GM12878 (cell line): Measurements from ENCODE around the gene DOCK9. TPM values are rescaled to one million over a fixed set of nuclear protein-coding genes. Genes with fewer than 3 reads are reported as not detected.

Experiments used
- ATAC-seq: fragments of 200-7000 bp; cut with Tn5 transposase; 3 replicates; pipeline ENCODE4 v1.9.1; 2020; ENCODE audit warnings: mild to moderate bottlenecking, moderate library complexity
- BruUV-seq: library from RNA; stranded (reverse); fragments of 400-500 nt; replicated peaks from 2 replicates; lab custom pipeline; 2021; lab: Mats Ljungman, UMichigan
- CTCF ChIA-PET: fragments of 300-600 bp; sonication (Branson Sonifier 250); formaldehyde crosslinking; extraction: SDS; loops from one replicate; lab custom pipeline; 2021; ENCODE audit warnings: inconsistent platforms; lab: Yijun Ruan, JAX
- POLR2A ChIA-PET: fragments of 350-600 bp; formaldehyde crosslinking; extraction: SDS; loops from one replicate; lab custom pipeline; 2021; ENCODE audit warnings: inconsistent platforms; lab: Charles Lee
- RAD21 ChIA-PET: fragments of 300-600 bp; sonication (Branson Sonifier 250); formaldehyde crosslinking; loops from one replicate; lab custom pipeline; 2023; ENCODE audit warnings: antibody characterized with exemption; ENCODE audit not compliant: unreplicated experiment; lab: Charles Lee
- SMC1A ChIA-PET: fragments of 300-600 bp; sonication (Branson Sonifier 250); formaldehyde crosslinking; loops from one replicate; lab custom pipeline; 2023; ENCODE audit not compliant: unreplicated experiment, uncharacterized antibody; lab: Charles Lee
- DNase-seq: peaks from one replicate; pipeline ENCODE4 v3.0.0-alpha.2; 2011; ENCODE audit warnings: low read depth, low spot score
- FAIRE-seq: peaks from 3 replicates; lab custom pipeline; 2011; peaks lifted over from hg19 to GRCh38; lab: Jason Lieb, UNC
- H2AFZ ChIP-seq: 2 replicates; pipeline ENCODE4 v1.6.0; 2011; ENCODE audit warnings: low read depth, low read length, control low read depth; ENCODE audit not compliant: control insufficient read depth
- H3K27ac ChIP-seq: 2 replicates; pipeline ENCODE4 v1.5.1; 2011; ENCODE audit warnings: control low read depth; ENCODE audit not compliant: control insufficient read depth, insufficient read depth
- H3K27me3 ChIP-seq, 2 experiments: replicated peaks in 1 of 2; 2 replicates each; pipeline versions ENCODE4 v1.6.0 to v1.6.1; 2011; ENCODE audit warnings: low read length in 1 of 2; ENCODE audit not compliant: control insufficient read depth in 2 of 2, insufficient read depth in 2 of 2
- H3K36me3 ChIP-seq, 2 experiments: 2 replicates each; pipeline ENCODE4 v1.5.1; 2011; ENCODE audit warnings: low read length in 1 of 2; ENCODE audit not compliant: control insufficient read depth in 2 of 2, insufficient read depth in 2 of 2
- H3K4me1 ChIP-seq: 2 replicates; pipeline ENCODE4 v1.6.1; 2011; ENCODE audit warnings: mild to moderate bottlenecking, low read length, moderate library complexity, mixed read lengths; ENCODE audit not compliant: control insufficient read depth, insufficient read depth
- H3K4me2 ChIP-seq: 2 replicates; pipeline ENCODE4 v1.6.0; 2011; ENCODE audit warnings: control low read depth; ENCODE audit not compliant: control insufficient read depth, insufficient read depth
- H3K4me3 ChIP-seq: fragments of 200-600 bp; sonication (generic); 2 replicates; pipeline ENCODE4 v1.5.1; 2016
- H3K79me2 ChIP-seq: 2 replicates; pipeline ENCODE4 v1.6.0; 2011; ENCODE audit warnings: low read length; ENCODE audit not compliant: control insufficient read depth, insufficient read depth
- H3K9ac ChIP-seq: 2 replicates; pipeline ENCODE4 v1.8.0; 2011; ENCODE audit warnings: low read length, control low read depth, mixed read lengths; ENCODE audit not compliant: control insufficient read depth, insufficient read depth
- H3K9me3 ChIP-seq: replicated peaks from 3 replicates; pipeline ENCODE4 v1.5.1; 2011; ENCODE audit warnings: mild to moderate bottlenecking, low read length; ENCODE audit not compliant: control insufficient read depth, insufficient read depth
- H4K20me1 ChIP-seq: 2 replicates; pipeline ENCODE4 v1.6.0; 2011; ENCODE audit not compliant: control insufficient read depth, insufficient read depth
- BACH1 ChIP-seq: fragments of 450-650 bp; IDR thresholded peaks from 2 replicates; pipeline ENCODE4 v1.6.1; 2017; ENCODE audit warnings: mild to moderate bottlenecking, borderline replicate concordance
- HDAC2 ChIP-seq: fragments of 200-600 bp; sonication (generic); IDR thresholded peaks from 2 replicates; pipeline ENCODE4 v1.6.1; 2017
- MLLT1 ChIP-seq: fragments of 450-650 bp; IDR thresholded peaks from 2 replicates; pipeline ENCODE4 v1.6.1; 2016; ENCODE audit warnings: mild to moderate bottlenecking
- NR2C1 ChIP-seq: fragments of 450-650 bp; IDR thresholded peaks from 2 replicates; pipeline ENCODE4 v1.6.1; 2017; ENCODE audit warnings: antibody characterized with exemption, mild to moderate bottlenecking, moderate library complexity
- NRF1 ChIP-seq: conservative IDR thresholded peaks from 2 replicates; pipeline ENCODE4 v1.6.1; 2011; ENCODE audit warnings: mild to moderate bottlenecking, low read depth, low read length, improper control_type of control experiment
- SREBF1 ChIP-seq: IDR thresholded peaks from 2 replicates; pipeline ENCODE4 v1.6.1; 2012; ENCODE audit warnings: mild to moderate bottlenecking, low read length
- SUZ12 ChIP-seq: fragments of 200-600 bp; sonication (generic); IDR thresholded peaks from one replicate; pipeline ENCODE4 v1.6.1; 2018; ENCODE audit warnings: antibody characterized with exemption, mild to moderate bottlenecking; ENCODE audit not compliant: unreplicated experiment
- WGBS: methylation state at CpG from one replicate; pipeline ENCODE4 v1.1.6; 2016; ENCODE audit warnings: low lambda C conversion rate; ENCODE audit not compliant: insufficient replicate concordance, insufficient coverage; ENCODE audit errors: missing lambda C conversion rate; 5-methylcytosine and 5-hydroxymethylcytosine counted together
- in situ Hi-C: fragments of 300-500 bp; cut with MboI; formaldehyde crosslinking; loops from 9 replicates; pipeline ENCODE4 v1.14.3; 2018; ENCODE audit warnings: mixed read lengths
- intact Hi-C: fragments of 100-400 bp; cut with micrococcal nuclease; formaldehyde crosslinking; loops from one replicate; pipeline ENCODE4 v1.14.2; 2022; ENCODE audit not compliant: unreplicated experiment
- polyA plus RNA-seq, 11 experiments: library from polyadenylated mRNA; depleted of rRNA in 4 of 11; unstranded in 6 of 11; stranded (reverse) in 5 of 11; fragments of >200 nt; fragmentation: Nextera tagmentation in 4 of 11; fragmentation: Illumina TruSeq in 1 of 11; extraction: Ambion mirVana in 4 of 11; extraction: Trizol in 1 of 11; gene quantifications; 1 replicate in 1 of 11; 2 replicates in 10 of 11; pipeline versions ENCODE4 v1.2.1 to v1.2.3, GENCODE V29; 2011 to 2016; ENCODE audit warnings: inconsistent platforms in 2 of 11, missing spikeins in 2 of 11, low read depth in 1 of 11
- total RNA-seq, 4 experiments: library from RNA; depleted of rRNA in 3 of 4; stranded (reverse); fragments of >200 nt in 3 of 4; fragmentation: Illumina TruSeq in 1 of 4; extraction: Trizol in 1 of 4; gene quantifications; 2 replicates each; pipeline versions ENCODE4 v1.2.1 to v1.2.3, GENCODE V29; 2013 to 2021

The DOCK9 gene
- total and polyA plus RNA-seq, 10 of the 15 experiments (the other 5 are each of a cell fraction or from before 2014, with no cell fraction given), result 0.09 to 2.9 (median 0.74) TPM

DNA sequence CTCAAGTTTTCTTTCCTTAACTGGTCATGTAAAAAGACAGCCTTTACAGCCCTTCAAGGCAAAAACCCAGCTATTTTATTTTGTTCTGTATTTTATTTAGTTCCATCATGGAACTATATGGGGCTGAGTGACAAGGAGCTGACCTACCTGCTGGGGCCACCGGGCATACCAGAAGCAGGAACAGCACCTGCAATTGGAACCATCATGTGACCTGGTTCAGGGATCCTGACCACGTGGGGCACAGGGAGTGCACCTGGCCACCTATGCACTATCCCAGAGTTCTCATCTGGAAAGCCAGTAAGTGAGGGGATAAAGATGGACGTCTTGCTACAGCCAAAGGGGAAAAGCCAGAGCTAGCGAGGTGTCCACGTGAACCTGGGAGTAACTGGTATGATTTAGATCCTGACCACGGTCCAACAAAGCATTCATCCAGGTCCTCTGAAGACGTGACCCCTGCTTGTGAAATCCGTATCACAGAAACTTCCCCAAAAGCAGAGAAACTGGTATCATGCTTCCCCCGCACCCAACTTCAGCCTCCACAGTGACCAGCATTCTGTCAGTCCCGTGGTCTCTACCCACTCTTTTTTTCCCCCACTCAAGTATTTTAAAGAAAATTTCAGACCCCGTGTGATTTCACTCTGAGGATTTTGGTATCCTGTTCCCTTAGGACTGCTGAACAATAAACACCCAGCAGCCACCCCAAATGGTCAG lies 184.9 kb downstream of the DOCK9 start:
- Histone ChIP-seq H3K9ac (no peak overlapping the region), H4K20me1 (no peaks in the 10 kb centered on the region), H3K4me2 (no peak overlapping the region), H3K36me3 (no peaks in the 10 kb centered on the region), H2AFZ (no peak overlapping the region), H3K27ac (no peak overlapping the region), H3K4me3 (no peak overlapping the region), H3K27me3 (no peaks in the 10 kb centered on the region), H3K4me1 (no peaks in the 10 kb centered on the region), H3K9me3 (no peaks in the 10 kb centered on the region), H3K79me2 (no peaks in the 10 kb centered on the region)
- DNase-seq, result no peak
- ChIA-PET SMC1A (interaction anchor here (1.0 to 1.3 kb wide), 3 partner anchors 8 to 50 kb away, joined by 3 read pairs; no protein-coding TSS in a partner anchor), POLR2A (no interaction called here), CTCF (interaction anchor here (1.5 kb wide), 1 partner anchor 47 kb away, joined by 5 read pairs; no protein-coding TSS in a partner anchor), RAD21 (no interaction called here)
- ATAC-seq, result no peak
- no peak for FAIRE-seq
- in situ Hi-C loops (no loop called here), intact Hi-C loops (no loop called here)
- 25% methylated on average over 11 of the region's 11 CpGs for WGBS
- no TSS peak for BruUV-seq
- TF ChIP-seq NR2C1, result no peak
- TF ChIP-seq BACH1, result no peak
- no peak for TF ChIP-seq NRF1
- TF ChIP-seq SUZ12, result no peak
- no peak for TF ChIP-seq SREBF1
- no peak for TF ChIP-seq MLLT1
- TF ChIP-seq HDAC2, result no peak
